ENCODE measurements around the gene CEP250. TPM values are rescaled to one million over a fixed set of nuclear protein-coding genes. Genes with fewer than 3 reads are reported as not detected.
A peak's percentile ranks its signal among the peaks of the same experiment; 100 is the strongest.
"Not testable (repeated sequence)": the region's sequence is repeated elsewhere in the genome, so short reads cannot be mapped to it uniquely, and the experiment has no call there.

The CEP250 gene
- total and polyA plus RNA-seq, 2 experiments from 2014 or later, result 39.1 to 61.5 TPM

GRCh38 chr20:35447082-35447789 is 8.2 kb upstream of the CEP250 start:
- H3K36me3 ChIP-seq, result no peaks in the 10 kb centered on the region
- H3K9me3 ChIP-seq (ENCODE audit: low read depth), result no peaks in the 10 kb centered on the region
- no peak overlapping the region for H3K4me3 ChIP-seq
- DNase-seq (ENCODE audit: low read depth in 1 of 2, low spot score in 1 of 2), result peak; percentile 76 to 84
- no peaks in the 10 kb centered on the region for H3K4me1 ChIP-seq (ENCODE audit: low read depth)
- H3K27me3 ChIP-seq, result no peaks in the 10 kb centered on the region
- H3K27ac ChIP-seq, result no peak overlapping the region
- peak; percentile 97 for TF ChIP-seq CTCF (IDR thresholded peaks at IDR 0.05; ENCODE audit: low read depth, low read length)

GRCh38 chr20:35448788-35449373 is 6.5 kb upstream of the CEP250 start:
- no peaks in the 10 kb centered on the region for H3K36me3 ChIP-seq
- no peaks in the 10 kb centered on the region for H3K27me3 ChIP-seq

GRCh38 chr20:35449855-35450254 is 5.5 kb upstream of the CEP250 start:
- H3K9me3 ChIP-seq (ENCODE audit: low read depth); H3K4me1 ChIP-seq (ENCODE audit: low read depth); H3K27ac ChIP-seq; H3K4me3 ChIP-seq; H3K27me3 ChIP-seq; H3K36me3 ChIP-seq; DNase-seq (ENCODE audit: low read depth in 1 of 2, low spot score in 1 of 2): not testable (repeated sequence)

More at GRCh38 chr20:35448788-35449373, 6.5 kb upstream of the CEP250 start:
- no peak for DNase-seq (ENCODE audit: low read depth in 1 of 2, low spot score in 1 of 2)
- Histone ChIP-seq H3K4me1 (ENCODE audit: low read depth) (no peaks in the 10 kb centered on the region), H3K9me3 (ENCODE audit: low read depth) (no peaks in the 10 kb centered on the region), H3K27ac (no peak overlapping the region), H3K4me3 (no peak overlapping the region)
- TF ChIP-seq CTCF (IDR thresholded peaks at IDR 0.05; ENCODE audit: low read depth, low read length), result no peak

- Histone ChIP-seq H3K27ac (no peak overlapping the region), H3K4me3 (no peak overlapping the region), H3K4me1 (ENCODE audit: low read depth) (no peaks in the 10 kb centered on the region), H3K9me3 (ENCODE audit: low read depth) (no peaks in the 10 kb centered on the region), H3K27me3 (no peaks in the 10 kb centered on the region), H3K36me3 (no peaks in the 10 kb centered on the region)
- no peak for TF ChIP-seq CTCF (IDR thresholded peaks at IDR 0.05; ENCODE audit: low read depth, low read length)
- DNase-seq (ENCODE audit: low read depth in 1 of 2, low spot score in 1 of 2), result no peak
Observed at GRCh38 chr20:35451295-35451694, 4.1 kb upstream of the CEP250 start.

GRCh38 chr20:35453647-35454046 is 1.8 kb upstream of the CEP250 start:
- H3K27ac ChIP-seq, result peak overlapping the region; percentile 98
- H3K4me3 ChIP-seq, result peak overlapping the region; percentile 44
- no peaks in the 10 kb centered on the region for H3K36me3 ChIP-seq
- H3K9me3 ChIP-seq (ENCODE audit: low read depth), result no peaks in the 10 kb centered on the region
- no peaks in the 10 kb centered on the region for H3K4me1 ChIP-seq (ENCODE audit: low read depth)
- H3K27me3 ChIP-seq, result no peaks in the 10 kb centered on the region
- TF ChIP-seq CTCF (IDR thresholded peaks at IDR 0.05; ENCODE audit: low read depth, low read length), result no peak
- DNase-seq (ENCODE audit: low read depth in 1 of 2, low spot score in 1 of 2), result no peak

GRCh38 chr20:35456700-35457099 is 1.3 kb downstream of the CEP250 start:
- H3K4me3 ChIP-seq; H3K4me1 ChIP-seq (ENCODE audit: low read depth); H3K27ac ChIP-seq: not testable (repeated sequence)

GRCh38 chr20:35457539-35457938 is 2.1 kb downstream of the CEP250 start:
- not testable (repeated sequence) for H3K27ac ChIP-seq; H3K4me1 ChIP-seq (ENCODE audit: low read depth); H3K27me3 ChIP-seq; DNase-seq (ENCODE audit: low read depth in 1 of 2, low spot score in 1 of 2); H3K9me3 ChIP-seq (ENCODE audit: low read depth); H3K4me3 ChIP-seq; H3K36me3 ChIP-seq

More at GRCh38 chr20:35456700-35457099, 1.3 kb downstream of the CEP250 start:
- H3K36me3 ChIP-seq; H3K27me3 ChIP-seq; DNase-seq (ENCODE audit: low read depth in 1 of 2, low spot score in 1 of 2); H3K9me3 ChIP-seq (ENCODE audit: low read depth): not testable (repeated sequence)

Data from cardiac muscle cell (in vitro differentiated cells and primary cell).